Liver (tissue), 3 donors: ENCODE measurements around the gene RNF13.

ENCODE experiments used
- EGR1 ChIP-seq, 2 donors: IDR thresholded peaks; 2 replicates each; pipeline ENCODE4 v1.6.1; 2016 to 2018; ENCODE audit warnings: antibody characterized with exemption in 2 of 2, low read depth in 2 of 2
- GABPA ChIP-seq, 2 donors: IDR thresholded peaks in 1 of 2; conservative IDR thresholded peaks in 1 of 2; 2 replicates each; pipeline ENCODE4 v1.6.1; 2016; ENCODE audit warnings: antibody characterized with exemption in 2 of 2, mild to moderate bottlenecking in 1 of 2, moderate library complexity in 1 of 2
- JUND ChIP-seq, 2 donors: IDR thresholded peaks; 2 replicates each; pipeline ENCODE4 v1.6.1; 2016; ENCODE audit warnings: antibody characterized with exemption in 2 of 2
- NR2F2 ChIP-seq: IDR thresholded peaks from 2 replicates; pipeline ENCODE4 v1.6.1; 2016; ENCODE audit warnings: antibody characterized with exemption
- RAD21 ChIP-seq, 2 donors: IDR thresholded peaks; 2 replicates each; pipeline ENCODE4 v1.6.1; 2016; ENCODE audit warnings: antibody characterized with exemption in 2 of 2, mild to moderate bottlenecking in 2 of 2
- SP1 ChIP-seq: IDR thresholded peaks from 2 replicates; pipeline ENCODE4 v1.6.1; 2018; ENCODE audit warnings: antibody characterized with exemption, mild to moderate bottlenecking
- TF ChIP-seq, protein P1 (sequence below): fragments of 150-350 bp; IDR thresholded peaks from 2 replicates; pipeline ENCODE4 v1.5.1; 2017; ENCODE audit warnings: improper control_type of control experiment, low read depth, low read length; ENCODE audit not compliant: missing input control
- TF ChIP-seq, protein P2 (sequence below): IDR thresholded peaks from 2 replicates; pipeline ENCODE4 v1.6.1; 2016; ENCODE audit warnings: antibody characterized with exemption
- TF ChIP-seq, protein P3 (sequence below): IDR thresholded peaks from 2 replicates; pipeline ENCODE4 v1.6.1; 2016; ENCODE audit warnings: antibody characterized with exemption, mild to moderate bottlenecking
- donor health status: healthy.
- donor health status: healthy.

DNA sequence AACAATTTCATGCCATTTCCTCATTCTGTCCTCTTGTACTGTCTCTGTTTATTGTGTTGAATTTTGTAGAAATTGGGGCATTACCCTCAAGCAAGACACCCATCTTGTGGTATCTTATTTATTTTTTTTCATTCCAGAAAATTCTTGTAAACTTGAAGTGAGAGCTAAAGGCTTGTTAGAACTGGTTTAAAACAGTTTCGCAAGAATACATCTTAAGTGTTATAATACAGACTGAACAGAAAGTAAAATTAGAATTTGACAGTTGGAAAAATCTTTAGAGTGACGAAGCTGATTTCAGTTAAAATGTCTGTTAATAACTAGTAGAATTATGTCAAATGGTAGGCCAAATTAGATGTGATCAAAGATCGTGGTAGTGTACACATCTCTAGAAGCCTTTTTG is 26.9 kb downstream of the RNF13 start:
- TF ChIP-seq, protein P1, sequence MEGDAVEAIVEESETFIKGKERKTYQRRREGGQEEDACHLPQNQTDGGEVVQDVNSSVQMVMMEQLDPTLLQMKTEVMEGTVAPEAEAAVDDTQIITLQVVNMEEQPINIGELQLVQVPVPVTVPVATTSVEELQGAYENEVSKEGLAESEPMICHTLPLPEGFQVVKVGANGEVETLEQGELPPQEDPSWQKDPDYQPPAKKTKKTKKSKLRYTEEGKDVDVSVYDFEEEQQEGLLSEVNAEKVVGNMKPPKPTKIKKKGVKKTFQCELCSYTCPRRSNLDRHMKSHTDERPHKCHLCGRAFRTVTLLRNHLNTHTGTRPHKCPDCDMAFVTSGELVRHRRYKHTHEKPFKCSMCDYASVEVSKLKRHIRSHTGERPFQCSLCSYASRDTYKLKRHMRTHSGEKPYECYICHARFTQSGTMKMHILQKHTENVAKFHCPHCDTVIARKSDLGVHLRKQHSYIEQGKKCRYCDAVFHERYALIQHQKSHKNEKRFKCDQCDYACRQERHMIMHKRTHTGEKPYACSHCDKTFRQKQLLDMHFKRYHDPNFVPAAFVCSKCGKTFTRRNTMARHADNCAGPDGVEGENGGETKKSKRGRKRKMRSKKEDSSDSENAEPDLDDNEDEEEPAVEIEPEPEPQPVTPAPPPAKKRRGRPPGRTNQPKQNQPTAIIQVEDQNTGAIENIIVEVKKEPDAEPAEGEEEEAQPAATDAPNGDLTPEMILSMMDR: no peak
- TF ChIP-seq, protein P2, sequence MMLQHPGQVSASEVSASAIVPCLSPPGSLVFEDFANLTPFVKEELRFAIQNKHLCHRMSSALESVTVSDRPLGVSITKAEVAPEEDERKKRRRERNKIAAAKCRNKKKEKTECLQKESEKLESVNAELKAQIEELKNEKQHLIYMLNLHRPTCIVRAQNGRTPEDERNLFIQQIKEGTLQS: no peak
- TF ChIP-seq JUND (IDR thresholded peaks at IDR 0.05) (no peak), NR2F2 (no peak), SP1 (no peak), RAD21 (IDR thresholded peaks at IDR 0.05) (no peak), EGR1 (IDR thresholded peaks at IDR 0.05; ENCODE audit: low read depth in 2 of 2) (no peak), GABPA (IDR thresholded peaks at IDR 0.05 in 1 of 2, conservative IDR thresholded peaks at IDR 0.05 in 1 of 2) (no peak)
- TF ChIP-seq, protein P3, sequence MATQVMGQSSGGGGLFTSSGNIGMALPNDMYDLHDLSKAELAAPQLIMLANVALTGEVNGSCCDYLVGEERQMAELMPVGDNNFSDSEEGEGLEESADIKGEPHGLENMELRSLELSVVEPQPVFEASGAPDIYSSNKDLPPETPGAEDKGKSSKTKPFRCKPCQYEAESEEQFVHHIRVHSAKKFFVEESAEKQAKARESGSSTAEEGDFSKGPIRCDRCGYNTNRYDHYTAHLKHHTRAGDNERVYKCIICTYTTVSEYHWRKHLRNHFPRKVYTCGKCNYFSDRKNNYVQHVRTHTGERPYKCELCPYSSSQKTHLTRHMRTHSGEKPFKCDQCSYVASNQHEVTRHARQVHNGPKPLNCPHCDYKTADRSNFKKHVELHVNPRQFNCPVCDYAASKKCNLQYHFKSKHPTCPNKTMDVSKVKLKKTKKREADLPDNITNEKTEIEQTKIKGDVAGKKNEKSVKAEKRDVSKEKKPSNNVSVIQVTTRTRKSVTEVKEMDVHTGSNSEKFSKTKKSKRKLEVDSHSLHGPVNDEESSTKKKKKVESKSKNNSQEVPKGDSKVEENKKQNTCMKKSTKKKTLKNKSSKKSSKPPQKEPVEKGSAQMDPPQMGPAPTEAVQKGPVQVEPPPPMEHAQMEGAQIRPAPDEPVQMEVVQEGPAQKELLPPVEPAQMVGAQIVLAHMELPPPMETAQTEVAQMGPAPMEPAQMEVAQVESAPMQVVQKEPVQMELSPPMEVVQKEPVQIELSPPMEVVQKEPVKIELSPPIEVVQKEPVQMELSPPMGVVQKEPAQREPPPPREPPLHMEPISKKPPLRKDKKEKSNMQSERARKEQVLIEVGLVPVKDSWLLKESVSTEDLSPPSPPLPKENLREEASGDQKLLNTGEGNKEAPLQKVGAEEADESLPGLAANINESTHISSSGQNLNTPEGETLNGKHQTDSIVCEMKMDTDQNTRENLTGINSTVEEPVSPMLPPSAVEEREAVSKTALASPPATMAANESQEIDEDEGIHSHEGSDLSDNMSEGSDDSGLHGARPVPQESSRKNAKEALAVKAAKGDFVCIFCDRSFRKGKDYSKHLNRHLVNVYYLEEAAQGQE: no peak
